Transverse colon (tissue), 4 donors: ENCODE data around the gene RAB28. TPM values are rescaled to one million over a fixed set of nuclear protein-coding genes. Genes with fewer than 3 reads are reported as not detected.

ENCODE experiments used
- DNase-seq: peaks from one replicate; pipeline ENCODE4 v3.0.0-alpha.2; 2019
- H3K27ac ChIP-seq, 4 donors: fragments of 200-600 bp; sonication (generic); 2 replicates each; pipeline ENCODE4 v1.5.1; 2016 to 2018; ENCODE audit warnings: inconsistent platforms in 4 of 4
- H3K27me3 ChIP-seq: fragments of 200-600 bp; sonication (generic); 2 replicates; pipeline ENCODE4 v1.5.1; 2017; ENCODE audit warnings: inconsistent platforms
- H3K36me3 ChIP-seq, 4 donors: fragments of 200-600 bp; sonication (generic); 2 replicates each; pipeline ENCODE4 v1.5.1; 2017 to 2019; ENCODE audit warnings: inconsistent platforms in 4 of 4
- H3K4me1 ChIP-seq, 4 donors: fragments of 200-600 bp; sonication (generic); 2 replicates each; pipeline ENCODE4 v1.5.1; 2017 to 2020; ENCODE audit warnings: inconsistent platforms in 4 of 4
- H3K4me3 ChIP-seq, 4 donors: fragments of 200-600 bp; sonication (generic); 1 replicate in 1 of 4; 2 replicates in 3 of 4; pipeline versions ENCODE4 v1.5.1 to v1.6.1; 2017 to 2019; ENCODE audit warnings: inconsistent platforms in 4 of 4
- H3K9me3 ChIP-seq, 2 donors: fragments of 200-600 bp; sonication (generic); 2 replicates each; pipeline ENCODE4 v1.5.1; 2017 to 2019; ENCODE audit warnings: inconsistent platforms in 2 of 2
- CTCF ChIP-seq, 5 experiments: fragments of 200-600 bp in 3 of 5; fragments of 450-650 bp in 2 of 5; sonication (generic) in 3 of 5; IDR thresholded peaks; 1 replicate in 2 of 5; 2 replicates in 3 of 5; pipeline ENCODE4 v1.5.1; 2016 to 2017; ENCODE audit warnings: antibody characterized with exemption in 5 of 5, inconsistent platforms in 3 of 5, mild to moderate bottlenecking in 2 of 5, moderate library complexity in 1 of 5
- EP300 ChIP-seq: sonication (generic); formaldehyde crosslinking; IDR thresholded peaks from one replicate; pipeline ENCODE4 v1.6.1; 2017; ENCODE audit warnings: antibody characterized with exemption, low read depth
- POLR2A ChIP-seq: fragments of 450-650 bp; IDR thresholded peaks from one replicate; pipeline ENCODE4 v1.6.1; 2016; ENCODE audit warnings: antibody characterized with exemption, mild to moderate bottlenecking, moderate library complexity
- POLR2AphosphoS5 ChIP-seq, 3 donors: sonication (generic); formaldehyde crosslinking; IDR thresholded peaks; one replicate each; pipeline ENCODE4 v1.6.1; 2016; ENCODE audit warnings: antibody characterized with exemption in 3 of 3
- WGBS, 2 donors: methylation state at CpG; one replicate each; pipeline ENCODE4 v1.1.5; 2018; ENCODE audit warnings: low coverage in 1 of 2; 5-methylcytosine and 5-hydroxymethylcytosine counted together
- in situ Hi-C, 4 donors: fragments of 200-750 bp; cut with MboI; loops; one replicate each; pipeline versions ENCODE4 v1.15.0 to v1.15.1; 2017; ENCODE audit warnings: low sequenced_read_pairs in 3 of 4, low pct_ligation_motif_present in 1 of 4, low pct_unique_long_range_greater_than_20kb in 1 of 4
- intact Hi-C: fragments of 100-400 bp; cut with DNase I; formaldehyde crosslinking; loops from one replicate; pipeline ENCODE4 v1.15.1; 2023; ENCODE audit warnings: low total_unique reads
- total RNA-seq, 4 donors: library from RNA; depleted of rRNA; stranded (reverse); fragments of >200 nt; gene quantifications; one replicate each; pipeline ENCODE4 v1.1.0, GENCODE V29; 2016

RAB28 gene
- total RNA-seq, 4 donors from 2014 or later: 6.4 to 19.5 (median 17.8) TPM

DNA sequence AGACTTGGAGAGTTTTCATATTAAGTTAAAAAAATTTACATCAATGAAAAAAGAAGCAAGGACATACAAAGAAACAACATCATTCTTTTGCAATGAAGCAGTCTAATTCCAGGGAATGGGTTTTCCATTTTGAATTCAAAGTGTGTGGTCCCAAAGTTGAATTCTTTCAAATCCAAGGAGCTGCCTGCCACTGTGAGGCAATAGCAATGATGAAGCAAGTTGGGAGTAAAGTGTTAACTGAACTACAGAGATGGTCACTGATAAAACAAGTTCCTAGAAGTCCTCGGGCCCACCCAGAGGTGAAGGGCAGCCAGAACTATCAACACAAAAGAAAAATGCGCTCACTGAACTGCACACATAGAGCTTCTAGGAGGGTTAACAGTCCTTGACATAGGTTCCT, 115.9 kb downstream of the RAB28 start:
- DNase-seq: no peak
- in situ Hi-C loops: no loop called here
- 86% methylated on average over 2 of the region's 2 CpGs; no CpG with 5 or more reads in 1 of the 2 donors for WGBS, 2 donors

DNA sequence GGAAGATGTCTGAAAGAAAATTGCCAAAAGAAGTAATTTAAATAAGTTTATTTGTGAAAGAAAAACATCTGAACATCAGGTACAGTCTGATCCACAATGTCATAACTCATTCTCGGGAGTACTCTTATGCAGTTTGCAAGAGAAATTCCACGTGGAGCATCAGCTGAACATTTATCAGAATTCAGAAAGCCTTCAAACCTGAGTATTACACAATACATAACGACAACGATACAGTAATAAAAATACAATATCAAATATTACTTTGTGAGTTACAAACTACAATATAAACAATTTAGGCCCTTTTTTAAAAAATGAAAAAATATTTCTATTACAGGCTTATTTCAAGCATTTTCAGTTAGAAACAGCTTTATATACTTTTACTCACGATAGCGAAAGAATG, 116.4 kb downstream of the RAB28 start:
- Histone ChIP-seq H3K9me3 (no peaks in the 10 kb centered on the region), H3K27ac (no peak overlapping the region), H3K36me3 (no peaks in the 10 kb centered on the region), H3K27me3 (no peaks in the 10 kb centered on the region), H3K4me1 (no peaks in the 10 kb centered on the region), H3K4me3 (no peak overlapping the region)
- in situ Hi-C loops: no loop called here
- intact Hi-C loops: no loop called here
- DNase-seq: no peak
- TF ChIP-seq EP300 (no peak), CTCF (IDR thresholded peaks at IDR 0.05) (no peak), POLR2AphosphoS5 (IDR thresholded peaks at IDR 0.05) (no peak), POLR2A (no peak)
- 91 to 93% methylated on average over 6 of the region's 6 CpGs for WGBS, 2 donors

More for the DNA sequence above, 115.9 kb downstream of the RAB28 start:
- Histone ChIP-seq H3K27ac (no peak overlapping the region), H3K4me3 (no peak overlapping the region), H3K9me3 (no peaks in the 10 kb centered on the region), H3K4me1 (no peaks in the 10 kb centered on the region), H3K36me3 (no peaks in the 10 kb centered on the region), H3K27me3 (no peaks in the 10 kb centered on the region)
- TF ChIP-seq POLR2A (no peak), CTCF (IDR thresholded peaks at IDR 0.05) (no peak), EP300 (no peak), POLR2AphosphoS5 (IDR thresholded peaks at IDR 0.05) (no peak)
- intact Hi-C loops: no loop called here

- Histone ChIP-seq H3K9me3 (no peaks in the 10 kb centered on the region), H3K4me1 (no peaks in the 10 kb centered on the region), H3K27me3 (no peaks in the 10 kb centered on the region), H3K27ac (no peak overlapping the region), H3K4me3 (no peak overlapping the region), H3K36me3 (no peaks in the 10 kb centered on the region)
- intact Hi-C loops (no loop called here), in situ Hi-C loops (no loop called here)
- TF ChIP-seq CTCF (IDR thresholded peaks at IDR 0.05) (no peak), POLR2AphosphoS5 (IDR thresholded peaks at IDR 0.05) (no peak), POLR2A (no peak), EP300 (no peak)
- no peak for DNase-seq
Observed at GRCh38 chr4:13367244-13367643, 116.9 kb downstream of the RAB28 start.

GRCh38 chr4:13365195-13365594, 118.9 kb downstream of the RAB28 start:
- Histone ChIP-seq H3K27me3 (no peaks in the 10 kb centered on the region), H3K4me1 (no peaks in the 10 kb centered on the region), H3K36me3 (no peaks in the 10 kb centered on the region), H3K9me3 (no peaks in the 10 kb centered on the region), H3K27ac (no peak overlapping the region), H3K4me3 (no peak overlapping the region)
- DNase-seq: no peak
- intact Hi-C loops: no loop called here
- WGBS, 2 donors: 70 to 89% methylated on average over 3 of the region's 3 CpGs
- in situ Hi-C loops: no loop called here
- TF ChIP-seq EP300 (no peak), POLR2A (no peak), CTCF (IDR thresholded peaks at IDR 0.05) (no peak), POLR2AphosphoS5 (IDR thresholded peaks at IDR 0.05) (no peak)
